ENCODE measurements around the gene ZNF787. TPM values are rescaled to one million over a fixed set of nuclear protein-coding genes. Genes with fewer than 3 reads are reported as not detected.
A peak's percentile ranks its signal among the peaks of the same experiment; 100 is the strongest.

The ZNF787 gene
- polyA plus RNA-seq, 2 of the 4 experiments (the other 2 are of a cell fraction): 12.5 to 35.1 TPM

- ChIA-PET POLR2A (no interaction called here), CTCF (interaction anchor here (0.5 to 1.0 kb wide), 2 partner anchors 61 to 217 kb away, joined by 3 read pairs; no protein-coding TSS in a partner anchor)
- Histone ChIP-seq H3K27ac (no peak overlapping the region), H3K9me3 (no peaks in the 10 kb centered on the region), H3K4me1 (peaks cover 21% of the 10 kb centered on the region), H3K4me2 (no peak overlapping the region), H3K4me3 (no peak overlapping the region)
- ATAC-seq (no peak), FAIRE-seq (no peak), DNase-seq (ENCODE audit: low read depth in 1 of 2, low spot score in 1 of 2) (no peak)
- WGBS (ENCODE audit: missing lambda C conversion rate): 89% methylated on average over 6 of the region's 6 CpGs
- peak; percentile 38 for TF ChIP-seq ZFP36 (IDR thresholded peaks at IDR 0.05; ENCODE audit: borderline replicate concordance, partially characterized antibody)
- TF ChIP-seq HES2 (IDR thresholded peaks at IDR 0.05): no peak
Measured at GRCh38 chr19:56116606-56117005, 4.5 kb downstream of the ZNF787 start.

GRCh38 chr19:56115490-56115889 is 5.6 kb downstream of the ZNF787 start:
- Histone ChIP-seq H3K4me3 (no peak overlapping the region), H3K4me1 (peaks cover 32% of the 10 kb centered on the region), H3K27ac (no peak overlapping the region), H3K4me2 (no peak overlapping the region), H3K9me3 (no peaks in the 10 kb centered on the region)
- ChIA-PET POLR2A (no interaction called here), CTCF (interaction anchor here (0.8 kb wide), 1 partner anchor 11 kb away, joined by 3 read pairs; no protein-coding TSS in a partner anchor)
- TF ChIP-seq SREBF2 (IDR thresholded peaks at IDR 0.05) (no peak), REST (IDR thresholded peaks at IDR 0.05) (no peak), RFX5 (IDR thresholded peaks at IDR 0.05) (no peak), ATOH8 (CRISPR knock-in tag; IDR thresholded peaks at IDR 0.05; ENCODE audit: low read depth) (no peak), CBX8 (IDR thresholded peaks at IDR 0.05) (no peak), NFE2L2 (conservative IDR thresholded peaks at IDR 0.05; ENCODE audit: low read length) (no peak), HOXB5 (CRISPR knock-in tag; IDR thresholded peaks at IDR 0.05) (no peak), ZNF302 (CRISPR knock-in tag; IDR thresholded peaks at IDR 0.05) (no peak), JUNB (IDR thresholded peaks at IDR 0.05) (no peak), HOXA7 (CRISPR knock-in tag; IDR thresholded peaks at IDR 0.05) (no peak), JUN (IDR thresholded peaks at IDR 0.05) (no peak), PHF8 (IDR thresholded peaks at IDR 0.05; ENCODE audit: borderline replicate concordance, low read depth) (no peak), EP300 (IDR thresholded peaks at IDR 0.05) (no peak), HOXB13 (CRISPR knock-in tag; IDR thresholded peaks at IDR 0.05; ENCODE audit: low read depth) (no peak), ELK1 (IDR thresholded peaks at IDR 0.05; ENCODE audit: low read depth, low read length) (no peak), CTCF (IDR thresholded peaks at IDR 0.05) (no peak), MYC (IDR thresholded peaks at IDR 0.05; ENCODE audit: borderline replicate concordance, low read length) (no peak), SMC3 (IDR thresholded peaks at IDR 0.05) (no peak), RAD21 (conservative IDR thresholded peaks at IDR 0.05 in 1 of 2, IDR thresholded peaks at IDR 0.05 in 1 of 2) (no peak)
- DNase-seq (ENCODE audit: low read depth in 1 of 2, low spot score in 1 of 2) (no peak), ATAC-seq (no peak), FAIRE-seq (no peak)
- WGBS (ENCODE audit: missing lambda C conversion rate): 96% methylated on average over 21 of the region's 21 CpGs

All from A549 (cell line).